NB4 (cell line): ENCODE results near the gene HOTAIR.

Experiments
- MYC ChIP-seq: IDR thresholded peaks from 2 replicates; pipeline ENCODE4 v1.6.1; 2011; ENCODE audit warnings: low read depth, low read length
- POLR2A ChIP-seq: IDR thresholded peaks from 2 replicates; pipeline ENCODE4 v1.6.1; 2011; ENCODE audit warnings: mild to moderate bottlenecking; ENCODE audit not compliant: insufficient read length; ENCODE audit errors: extremely low read depth
- TF ChIP-seq, protein P1 (sequence below): IDR thresholded peaks from one replicate; pipeline ENCODE4 v1.5.1; 2012; ENCODE audit warnings: low read depth, low read length

GRCh38 chr12:53944209-53944608 is 30.5 kb downstream of the HOTAIR start:
- TF ChIP-seq, protein P1, sequence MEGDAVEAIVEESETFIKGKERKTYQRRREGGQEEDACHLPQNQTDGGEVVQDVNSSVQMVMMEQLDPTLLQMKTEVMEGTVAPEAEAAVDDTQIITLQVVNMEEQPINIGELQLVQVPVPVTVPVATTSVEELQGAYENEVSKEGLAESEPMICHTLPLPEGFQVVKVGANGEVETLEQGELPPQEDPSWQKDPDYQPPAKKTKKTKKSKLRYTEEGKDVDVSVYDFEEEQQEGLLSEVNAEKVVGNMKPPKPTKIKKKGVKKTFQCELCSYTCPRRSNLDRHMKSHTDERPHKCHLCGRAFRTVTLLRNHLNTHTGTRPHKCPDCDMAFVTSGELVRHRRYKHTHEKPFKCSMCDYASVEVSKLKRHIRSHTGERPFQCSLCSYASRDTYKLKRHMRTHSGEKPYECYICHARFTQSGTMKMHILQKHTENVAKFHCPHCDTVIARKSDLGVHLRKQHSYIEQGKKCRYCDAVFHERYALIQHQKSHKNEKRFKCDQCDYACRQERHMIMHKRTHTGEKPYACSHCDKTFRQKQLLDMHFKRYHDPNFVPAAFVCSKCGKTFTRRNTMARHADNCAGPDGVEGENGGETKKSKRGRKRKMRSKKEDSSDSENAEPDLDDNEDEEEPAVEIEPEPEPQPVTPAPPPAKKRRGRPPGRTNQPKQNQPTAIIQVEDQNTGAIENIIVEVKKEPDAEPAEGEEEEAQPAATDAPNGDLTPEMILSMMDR, result no peak
- TF ChIP-seq POLR2A, result no peak
- no peak for TF ChIP-seq MYC
